ENCODE measurements around the gene GRM5.
A peak's percentile ranks its signal among the peaks of the same experiment; 100 is the strongest.
"Not testable (repeated sequence)": the region's sequence is repeated elsewhere in the genome, so short reads cannot be mapped to it uniquely, and the experiment has no call there.

The GRM5 gene

DNA sequence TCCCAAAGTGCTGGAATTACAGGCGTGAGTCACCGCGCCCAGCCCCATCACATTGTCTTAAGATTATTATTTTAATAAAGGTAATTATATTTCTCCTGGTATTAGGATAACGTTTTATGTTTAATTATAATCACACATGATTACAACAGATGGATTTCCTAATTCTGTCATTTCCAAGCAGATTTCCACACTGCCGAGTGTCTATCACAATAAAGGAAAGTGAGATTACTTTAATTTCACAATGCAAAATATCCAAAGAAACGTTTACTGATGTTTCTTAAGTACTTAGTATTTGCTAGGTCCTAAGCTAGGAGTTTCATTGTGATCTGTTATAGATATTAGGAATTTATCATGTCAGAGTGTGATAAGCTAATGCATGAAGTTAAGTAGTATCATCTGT, 524.8 kb downstream of the GRM5 start:
- no peak for DNase-seq (ENCODE audit: low read depth)
- H3K4me3 ChIP-seq (ENCODE audit: low read length) = no peak overlapping the region
- TF ChIP-seq, protein P1, sequence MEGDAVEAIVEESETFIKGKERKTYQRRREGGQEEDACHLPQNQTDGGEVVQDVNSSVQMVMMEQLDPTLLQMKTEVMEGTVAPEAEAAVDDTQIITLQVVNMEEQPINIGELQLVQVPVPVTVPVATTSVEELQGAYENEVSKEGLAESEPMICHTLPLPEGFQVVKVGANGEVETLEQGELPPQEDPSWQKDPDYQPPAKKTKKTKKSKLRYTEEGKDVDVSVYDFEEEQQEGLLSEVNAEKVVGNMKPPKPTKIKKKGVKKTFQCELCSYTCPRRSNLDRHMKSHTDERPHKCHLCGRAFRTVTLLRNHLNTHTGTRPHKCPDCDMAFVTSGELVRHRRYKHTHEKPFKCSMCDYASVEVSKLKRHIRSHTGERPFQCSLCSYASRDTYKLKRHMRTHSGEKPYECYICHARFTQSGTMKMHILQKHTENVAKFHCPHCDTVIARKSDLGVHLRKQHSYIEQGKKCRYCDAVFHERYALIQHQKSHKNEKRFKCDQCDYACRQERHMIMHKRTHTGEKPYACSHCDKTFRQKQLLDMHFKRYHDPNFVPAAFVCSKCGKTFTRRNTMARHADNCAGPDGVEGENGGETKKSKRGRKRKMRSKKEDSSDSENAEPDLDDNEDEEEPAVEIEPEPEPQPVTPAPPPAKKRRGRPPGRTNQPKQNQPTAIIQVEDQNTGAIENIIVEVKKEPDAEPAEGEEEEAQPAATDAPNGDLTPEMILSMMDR (conservative IDR thresholded peaks at IDR 0.05; ENCODE audit: low read depth, low read length) = no peak

DNA sequence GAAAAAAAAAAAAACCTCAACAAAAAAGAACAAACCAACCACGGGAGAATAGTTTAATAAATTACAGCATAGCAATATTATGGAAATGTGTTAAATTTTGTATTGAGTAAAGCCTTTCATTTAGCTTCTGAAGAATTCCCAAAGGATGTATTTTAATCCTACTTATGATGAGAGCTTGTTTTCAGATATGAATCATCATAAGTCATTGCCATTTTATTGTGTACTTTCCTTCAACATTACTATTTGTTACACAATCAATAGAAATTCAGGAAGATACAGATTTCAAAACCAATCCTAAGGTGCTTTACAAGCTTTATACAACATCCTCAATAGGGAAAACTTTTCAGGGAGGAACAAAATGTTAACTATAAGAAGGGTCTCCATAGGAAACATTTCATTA, 527.7 kb downstream of the GRM5 start:
- DNase-seq (ENCODE audit: low read depth) = no peak
- TF ChIP-seq, protein P1 (conservative IDR thresholded peaks at IDR 0.05; ENCODE audit: low read depth, low read length) = no peak
- H3K4me3 ChIP-seq (ENCODE audit: low read length) = no peak overlapping the region

DNA sequence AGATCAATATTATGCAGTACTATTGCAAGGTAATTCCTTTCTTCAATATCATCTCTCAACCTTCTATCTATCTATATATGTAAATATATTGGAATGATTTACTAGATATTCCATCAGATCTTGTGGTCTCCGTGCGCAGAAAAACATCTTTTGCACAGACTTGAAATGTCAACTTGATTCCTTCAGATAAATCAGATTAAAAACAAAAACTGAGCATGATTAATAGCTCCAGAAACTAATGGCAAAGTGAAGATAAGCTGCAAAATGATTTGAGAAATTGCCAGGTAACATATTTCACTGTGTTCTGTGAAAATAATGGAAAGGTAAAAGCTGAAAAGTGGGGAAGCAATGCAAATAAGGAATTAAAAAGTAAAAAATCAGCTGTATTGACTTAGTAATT, 528.2 kb downstream of the GRM5 start:
- DNase-seq (ENCODE audit: low read depth) = no peak
- no peak overlapping the region for H3K4me3 ChIP-seq (ENCODE audit: low read length)
- TF ChIP-seq, protein P1 (conservative IDR thresholded peaks at IDR 0.05; ENCODE audit: low read depth, low read length) = no peak

DNA sequence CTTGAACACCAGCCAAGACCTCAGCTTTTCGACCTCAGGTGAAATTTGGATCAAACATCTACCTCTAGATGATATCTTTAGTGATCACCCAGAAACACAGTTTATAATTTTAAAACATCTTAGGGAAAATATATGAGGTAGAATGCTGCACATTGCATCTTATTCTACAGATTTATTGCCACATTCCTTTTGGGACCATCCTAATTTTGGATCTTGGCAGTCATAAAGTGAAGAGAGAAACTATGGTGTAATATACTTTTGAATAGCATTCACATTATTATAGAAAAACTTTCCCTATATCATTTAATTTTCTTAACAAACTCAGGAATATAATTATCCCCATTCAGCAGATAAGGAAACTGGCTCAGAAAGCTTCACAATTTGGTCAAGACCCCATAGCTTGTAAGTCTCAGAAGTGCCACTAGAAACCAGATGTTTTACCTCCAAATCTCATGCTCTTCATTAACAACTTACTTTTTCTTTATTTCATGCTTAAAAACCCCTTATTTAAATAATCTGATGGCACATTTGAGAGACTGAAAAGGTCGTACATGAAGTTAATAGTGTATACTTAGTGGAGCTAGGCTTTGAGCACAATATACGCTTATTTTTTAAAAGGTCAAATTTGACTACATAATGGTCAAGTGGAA, 529.0 kb downstream of the GRM5 start:
- TF ChIP-seq, protein P1 (conservative IDR thresholded peaks at IDR 0.05; ENCODE audit: low read depth, low read length) = no peak
- H3K4me3 ChIP-seq (ENCODE audit: low read length) = no peak overlapping the region
- no peak for DNase-seq (ENCODE audit: low read depth)

DNA sequence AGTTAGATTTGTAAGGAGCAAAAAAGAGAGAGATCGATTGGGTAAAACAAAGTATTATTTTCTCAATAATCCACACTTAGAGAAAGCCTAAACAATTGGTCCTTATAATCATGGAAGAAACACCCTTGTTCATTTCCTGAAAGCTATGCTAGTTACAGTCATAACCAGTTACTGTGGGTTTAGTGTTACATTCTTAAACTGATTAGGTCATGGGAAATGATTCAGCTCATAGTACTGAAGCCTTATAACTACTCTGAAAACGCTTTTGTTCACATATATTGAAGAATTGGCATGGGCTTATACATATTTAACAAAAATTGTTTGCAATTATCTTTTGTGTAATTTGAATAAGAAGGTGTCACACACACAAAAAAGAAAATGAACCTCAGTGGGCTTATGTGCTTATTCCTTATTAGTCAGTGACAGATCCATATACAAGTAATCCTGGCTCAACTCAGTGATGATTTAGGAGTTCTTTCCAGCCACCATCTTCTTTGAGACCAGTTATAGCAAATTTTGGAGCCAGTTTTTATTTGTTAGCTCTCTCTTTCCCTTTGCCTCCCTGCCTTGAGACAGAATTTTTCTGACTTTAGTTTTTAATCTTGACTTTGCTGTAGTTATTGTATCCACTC, 529.8 kb downstream of the GRM5 start:
- TF ChIP-seq, protein P1 (conservative IDR thresholded peaks at IDR 0.05; ENCODE audit: low read depth, low read length) = no peak
- peak; percentile 92 for DNase-seq (ENCODE audit: low read depth)
- H3K4me3 ChIP-seq (ENCODE audit: low read length) = no peak overlapping the region

DNA sequence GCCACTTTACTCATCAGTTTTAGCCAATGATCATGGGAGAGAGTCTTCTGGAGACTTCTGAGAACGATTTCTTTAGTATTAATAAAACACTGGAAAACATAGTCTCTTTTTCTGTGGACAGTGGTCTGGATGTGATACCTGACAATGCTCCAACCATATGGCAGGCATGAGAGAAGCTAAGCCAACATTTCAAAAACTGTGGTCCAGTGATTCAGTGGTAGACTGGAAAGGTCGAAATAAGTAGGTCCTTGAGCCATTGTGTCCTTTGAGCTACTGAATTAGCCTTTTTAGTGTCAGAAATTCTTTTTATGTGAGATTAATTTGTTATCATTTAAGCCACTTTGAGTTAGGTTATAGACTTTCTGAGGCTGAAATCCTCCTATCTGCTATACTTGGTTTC, 530.5 kb downstream of the GRM5 start:
- TF ChIP-seq, protein P1 (conservative IDR thresholded peaks at IDR 0.05; ENCODE audit: low read depth, low read length) = no peak
- no peak for DNase-seq (ENCODE audit: low read depth)
- H3K4me3 ChIP-seq (ENCODE audit: low read length) = no peak overlapping the region

DNA sequence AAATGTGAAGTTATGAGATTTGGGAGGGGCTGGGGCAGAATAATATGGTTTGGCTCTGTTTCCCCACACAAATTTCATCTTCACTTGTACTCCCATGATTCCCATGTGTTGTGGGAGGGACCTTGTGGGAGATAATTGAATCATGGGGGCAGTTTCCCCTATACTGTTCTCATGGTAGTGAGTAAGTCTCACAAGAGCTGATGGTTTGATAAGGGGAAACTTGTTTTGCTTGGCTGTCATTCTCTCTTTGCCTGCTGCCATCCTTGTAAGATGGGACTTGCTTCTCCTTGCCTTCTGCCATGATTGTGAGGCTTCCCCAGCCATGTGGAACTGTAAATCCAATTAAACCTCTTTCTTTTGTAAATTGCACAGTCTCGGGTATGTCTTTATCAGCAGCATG, 531.1 kb downstream of the GRM5 start:
- H3K4me3 ChIP-seq (ENCODE audit: low read length); DNase-seq (ENCODE audit: low read depth): not testable (repeated sequence)
